ENCODE data around the gene KAZALD1. TPM values are rescaled to one million over a fixed set of nuclear protein-coding genes. Genes with fewer than 3 reads are reported as not detected.

KAZALD1 gene
- total RNA-seq, 4 donors from 2014 or later = 1.0 to 4.0 (median 2.6) TPM

GRCh38 chr10:101071267-101071884 is 9.6 kb downstream of the KAZALD1 start:
- intact Hi-C loops (cut with DNase I) = no loop called here
- no peak for TF ChIP-seq CTCF (IDR thresholded peaks at IDR 0.05)
- no peak for TF ChIP-seq POLR2A (IDR thresholded peaks at IDR 0.05; ENCODE audit: low read depth)
- no peak for TF ChIP-seq EP300 (IDR thresholded peaks at IDR 0.05)
- no peak for TF ChIP-seq POLR2AphosphoS5 (IDR thresholded peaks at IDR 0.05)
- Histone ChIP-seq H3K27me3 (peaks cover 0 to 68% (median 23%) of the 10 kb centered on the region in 4 donors), H3K36me3 (no peaks in the 10 kb centered on the region), H3K4me1 (peaks cover 13 to 14% (median 14%) of the 10 kb centered on the region in 4 donors), H3K9me3 (no peaks in the 10 kb centered on the region), H3K27ac (replicated peaks in 1 of 4) (no peak overlapping the region), H3K4me3 (no peak overlapping the region)
- no peak for DNase-seq (ENCODE audit: extremely low spot score)
- WGBS = 72% methylated on average over 5 of the region's 6 CpGs

GRCh38 chr10:101071885-101072433 is 10.2 kb downstream of the KAZALD1 start:
- H3K27me3 ChIP-seq = peaks cover 0 to 68% (median 17%) of the 10 kb centered on the region in 4 donors
- DNase-seq (ENCODE audit: extremely low spot score) = no peak

GRCh38 chr10:101072923-101073322 is 11.1 kb downstream of the KAZALD1 start:
- peaks cover 0 to 69% (median 12%) of the 10 kb centered on the region in 4 donors for H3K27me3 ChIP-seq
- no peak for DNase-seq (ENCODE audit: extremely low spot score)
- intact Hi-C loops (cut with DNase I) = no loop called here
- H3K9me3 ChIP-seq = no peaks in the 10 kb centered on the region
- H3K4me1 ChIP-seq = no peaks in the 10 kb centered on the region
- TF ChIP-seq CTCF (IDR thresholded peaks at IDR 0.05) (no peak), POLR2AphosphoS5 (IDR thresholded peaks at IDR 0.05) (no peak), EP300 (IDR thresholded peaks at IDR 0.05) (no peak), POLR2A (IDR thresholded peaks at IDR 0.05; ENCODE audit: low read depth) (no peak)
- no peak overlapping the region for H3K27ac ChIP-seq (replicated peaks in 1 of 4)
- H3K36me3 ChIP-seq = no peaks in the 10 kb centered on the region
- 67% methylated on average over 9 of the region's 9 CpGs for WGBS
- H3K4me3 ChIP-seq = no peak overlapping the region

More at GRCh38 chr10:101071885-101072433, 10.2 kb downstream of the KAZALD1 start:
- Histone ChIP-seq H3K9me3 (no peaks in the 10 kb centered on the region), H3K27ac (replicated peaks in 1 of 4) (no peak overlapping the region), H3K4me3 (no peak overlapping the region), H3K4me1 (peaks cover 8% of the 10 kb centered on the region in 4 donors), H3K36me3 (no peaks in the 10 kb centered on the region)
- 66% methylated on average over 7 of the region's 7 CpGs for WGBS
- no peak for TF ChIP-seq CTCF (IDR thresholded peaks at IDR 0.05)
- TF ChIP-seq POLR2AphosphoS5 (IDR thresholded peaks at IDR 0.05) = no peak
- no peak for TF ChIP-seq POLR2A (IDR thresholded peaks at IDR 0.05; ENCODE audit: low read depth)
- no peak for TF ChIP-seq EP300 (IDR thresholded peaks at IDR 0.05)
- intact Hi-C loops (cut with DNase I) = no loop called here

- intact Hi-C loops (cut with DNase I) = no loop called here
Measured at GRCh38 chr10:101073631-101074030, 11.8 kb downstream of the KAZALD1 start.

More at GRCh38 chr10:101073631-101074030, 11.8 kb downstream of the KAZALD1 start:
- H3K4me1 ChIP-seq = no peaks in the 10 kb centered on the region
- no peak overlapping the region for H3K4me3 ChIP-seq
- 9% methylated on average over 12 of the region's 13 CpGs for WGBS
- peaks cover 0 to 72% (median 12%) of the 10 kb centered on the region in 4 donors for H3K27me3 ChIP-seq
- no peak overlapping the region for H3K27ac ChIP-seq (replicated peaks in 1 of 4)
- H3K9me3 ChIP-seq = no peaks in the 10 kb centered on the region
- H3K36me3 ChIP-seq = no peaks in the 10 kb centered on the region
- DNase-seq (ENCODE audit: extremely low spot score) = no peak
- TF ChIP-seq CTCF (IDR thresholded peaks at IDR 0.05) (no peak), POLR2AphosphoS5 (IDR thresholded peaks at IDR 0.05) (no peak), POLR2A (IDR thresholded peaks at IDR 0.05; ENCODE audit: low read depth) (no peak), EP300 (IDR thresholded peaks at IDR 0.05) (no peak)
